Mammary epithelial cell (primary cell): ENCODE results near the gene STXBP5.

ENCODE experiments used
- CTCF ChIP-seq, 2 donors: IDR thresholded peaks in 1 of 2; conservative IDR thresholded peaks in 1 of 2; 2 replicates each; pipeline ENCODE4 v1.5.1; 2011 to 2012; ENCODE audit warnings: inconsistent platforms in 2 of 2, low read length in 2 of 2, mild to moderate bottlenecking in 2 of 2, control low read depth in 1 of 2, low read depth in 1 of 2; ENCODE audit not compliant: insufficient read depth in 1 of 2; ENCODE audit errors: extremely low read depth in 1 of 2
- EZH2 ChIP-seq: IDR thresholded peaks from 2 replicates; pipeline ENCODE4 v1.6.1; 2012; ENCODE audit warnings: low read length, inconsistent platforms, borderline replicate concordance

GRCh38 chr6:147251072-147251471, 46.9 kb downstream of the STXBP5 start:
- TF ChIP-seq CTCF (conservative IDR thresholded peaks at IDR 0.05 in 1 of 2, IDR thresholded peaks at IDR 0.05 in 1 of 2; ENCODE audit: extremely low read depth in 1 of 2, insufficient read depth in 1 of 2, low read depth in 1 of 2, low read length in 2 of 2) (no peak), EZH2 (no peak)
